HEK293 (cell line): Measurements from ENCODE around the gene FRAS1.

Source experiments
- CTCF ChIA-PET: fragments of 350-600 bp; formaldehyde crosslinking; extraction: SDS; loops from one replicate; lab custom pipeline; 2021; ENCODE audit warnings: antibody characterized with exemption; lab: Yijun Ruan, JAX
- POLR2A ChIA-PET: fragments of 300-600 bp; formaldehyde crosslinking; extraction: SDS; loops from one replicate; lab custom pipeline; 2020; ENCODE audit warnings: antibody characterized with exemption, inconsistent platforms; lab: Yijun Ruan, JAX
- H3K27ac ChIP-seq: fragments of 200-500 bp; sonication (Bioruptor generic); 2 replicates; pipeline ENCODE4 v1.5.1; 2014; ENCODE audit warnings: low read depth, low read length, control low read depth, inconsistent platforms; ENCODE audit errors: extremely low read depth
- H3K36me3 ChIP-seq, 2 experiments: fragments of 200-500 bp in 1 of 2; sonication (Bioruptor generic) in 1 of 2; 1 replicate in 1 of 2; 2 replicates in 1 of 2; pipeline ENCODE4 v1.5.1; 2014 to 2017; ENCODE audit warnings: inconsistent platforms in 2 of 2, low read length in 2 of 2; ENCODE audit not compliant: control insufficient read depth in 2 of 2, insufficient read depth in 1 of 2
- H3K4me1 ChIP-seq: fragments of 200-500 bp; sonication (Bioruptor generic); 2 replicates; pipeline ENCODE4 v1.5.1; 2014; ENCODE audit warnings: mild to moderate bottlenecking, low read length, inconsistent platforms; ENCODE audit not compliant: control insufficient read depth, insufficient read depth
- H3K4me3 ChIP-seq: 2 replicates; pipeline ENCODE4 v1.5.1; 2011; ENCODE audit warnings: low read depth, mild to moderate bottlenecking, control low read depth, low read length, moderate library complexity
- H3K9me3 ChIP-seq: fragments of 200-500 bp; sonication (Bioruptor generic); 2 replicates; pipeline ENCODE4 v1.5.1; 2014; ENCODE audit warnings: low read depth, low read length, inconsistent platforms; ENCODE audit not compliant: control insufficient read depth, insufficient read depth
- EGR2 ChIP-seq: fragments of 450-650 bp; formaldehyde crosslinking; IDR thresholded peaks from 2 replicates; pipeline ENCODE4 v1.5.1; 2016; ENCODE audit warnings: low read depth, missing biosample characterization, missing genetic modification characterization
- FEZF1 ChIP-seq: fragments of 450-650 bp; formaldehyde crosslinking; IDR thresholded peaks from 2 replicates; pipeline ENCODE4 v1.5.1; 2016; ENCODE audit warnings: missing biosample characterization, missing genetic modification characterization
- GLIS1 ChIP-seq: fragments of 450-650 bp; formaldehyde crosslinking; IDR thresholded peaks from 2 replicates; pipeline ENCODE4 v1.5.1; 2016; ENCODE audit warnings: missing biosample characterization, missing genetic modification characterization
- IKZF3 ChIP-seq: fragments of 450-650 bp; IDR thresholded peaks from 2 replicates; pipeline ENCODE4 v1.5.0; 2018; ENCODE audit warnings: missing biosample characterization, mild to moderate bottlenecking, missing genetic modification characterization, moderate library complexity
- KLF10 ChIP-seq: fragments of 450-650 bp; IDR thresholded peaks from 2 replicates; pipeline ENCODE4 v1.5.1; 2018; ENCODE audit warnings: missing biosample characterization, mild to moderate bottlenecking, missing genetic modification characterization
- KLF7 ChIP-seq: fragments of 450-650 bp; formaldehyde crosslinking; IDR thresholded peaks from 2 replicates; pipeline ENCODE4 v1.5.1; 2016; ENCODE audit warnings: missing biosample characterization, missing genetic modification characterization, borderline replicate concordance
- SETDB1 ChIP-seq: IDR thresholded peaks from one replicate; pipeline ENCODE4 v1.6.1; 2017; ENCODE audit warnings: mild to moderate bottlenecking, low read length, moderate library complexity, mixed read lengths; ENCODE audit not compliant: insufficient read length
- SP2 ChIP-seq: fragments of 450-650 bp; formaldehyde crosslinking; IDR thresholded peaks from 2 replicates; pipeline ENCODE4 v1.5.1; 2016; ENCODE audit warnings: missing biosample characterization, missing genetic modification characterization
- YY1 ChIP-seq: fragments of 450-650 bp; formaldehyde crosslinking; IDR thresholded peaks from 2 replicates; pipeline ENCODE4 v1.5.1; 2018; ENCODE audit warnings: missing biosample characterization, missing genetic modification characterization
- ZBTB1 ChIP-seq: fragments of 450-650 bp; formaldehyde crosslinking; IDR thresholded peaks from 2 replicates; pipeline ENCODE4 v1.5.1; 2016; ENCODE audit warnings: missing biosample characterization, missing genetic modification characterization
- ZBTB10 ChIP-seq: fragments of 450-650 bp; formaldehyde crosslinking; IDR thresholded peaks from 2 replicates; pipeline ENCODE4 v1.5.1; 2016; ENCODE audit warnings: missing biosample characterization, missing genetic modification characterization
- ZBTB11 ChIP-seq: fragments of 450-650 bp; formaldehyde crosslinking; conservative IDR thresholded peaks from 2 replicates; pipeline ENCODE4 v1.5.1; 2016; ENCODE audit warnings: low read depth, missing biosample characterization, missing genetic modification characterization
- ZNF10 ChIP-seq: fragments of 450-650 bp; formaldehyde crosslinking; IDR thresholded peaks from 2 replicates; pipeline ENCODE4 v1.5.1; 2017; ENCODE audit warnings: missing biosample characterization, missing genetic modification characterization
- ZNF133 ChIP-seq: fragments of 450-650 bp; formaldehyde crosslinking; IDR thresholded peaks from 2 replicates; pipeline ENCODE4 v1.5.1; 2016; ENCODE audit warnings: missing biosample characterization, missing genetic modification characterization
- ZNF214 ChIP-seq: fragments of 450-650 bp; formaldehyde crosslinking; IDR thresholded peaks from 2 replicates; pipeline ENCODE4 v1.5.1; 2017; ENCODE audit warnings: missing biosample characterization, mild to moderate bottlenecking, missing genetic modification characterization, borderline replicate concordance
- ZNF311 ChIP-seq: fragments of 450-650 bp; formaldehyde crosslinking; IDR thresholded peaks from 2 replicates; pipeline ENCODE4 v1.5.1; 2017; ENCODE audit warnings: missing biosample characterization, missing genetic modification characterization, borderline replicate concordance
- ZNF324 ChIP-seq: fragments of 450-650 bp; formaldehyde crosslinking; IDR thresholded peaks from 2 replicates; pipeline ENCODE4 v1.5.1; 2016; ENCODE audit warnings: missing biosample characterization, missing genetic modification characterization
- ZNF544 ChIP-seq: fragments of 450-650 bp; formaldehyde crosslinking; IDR thresholded peaks from 2 replicates; pipeline ENCODE4 v1.5.0; 2017; ENCODE audit warnings: missing biosample characterization, missing genetic modification characterization
- ZNF585B ChIP-seq: fragments of 450-650 bp; formaldehyde crosslinking; IDR thresholded peaks from 2 replicates; pipeline ENCODE4 v1.5.1; 2016; ENCODE audit warnings: missing biosample characterization, missing genetic modification characterization
- ZNF768 ChIP-seq: fragments of 450-650 bp; formaldehyde crosslinking; IDR thresholded peaks from 2 replicates; pipeline ENCODE4 v1.5.1; 2018; ENCODE audit warnings: missing biosample characterization, mild to moderate bottlenecking, missing genetic modification characterization
- ZNF776 ChIP-seq: fragments of 450-650 bp; formaldehyde crosslinking; IDR thresholded peaks from 2 replicates; pipeline ENCODE4 v1.5.0; 2017; ENCODE audit warnings: missing biosample characterization, missing genetic modification characterization, borderline replicate concordance
- TF ChIP-seq, protein P1 (sequence below): fragments of 450-650 bp; formaldehyde crosslinking; IDR thresholded peaks from 2 replicates; pipeline ENCODE4 v1.5.1; 2016; ENCODE audit warnings: missing biosample characterization, missing genetic modification characterization
- TF ChIP-seq, protein P2 (sequence below): IDR thresholded peaks from 2 replicates; pipeline ENCODE4 v1.6.1; 2011; ENCODE audit warnings: mild to moderate bottlenecking, low read depth, low read length, borderline replicate concordance
- TF ChIP-seq, protein P3 (sequence below): fragments of 450-650 bp; formaldehyde crosslinking; IDR thresholded peaks from 2 replicates; pipeline ENCODE4 v1.5.1; 2017; ENCODE audit warnings: missing biosample characterization, missing genetic modification characterization
- TF ChIP-seq, protein P4 (sequence below): fragments of 450-650 bp; formaldehyde crosslinking; IDR thresholded peaks from 2 replicates; pipeline ENCODE4 v1.5.1; 2016; ENCODE audit warnings: missing biosample characterization, missing genetic modification characterization

Gene FRAS1

DNA sequence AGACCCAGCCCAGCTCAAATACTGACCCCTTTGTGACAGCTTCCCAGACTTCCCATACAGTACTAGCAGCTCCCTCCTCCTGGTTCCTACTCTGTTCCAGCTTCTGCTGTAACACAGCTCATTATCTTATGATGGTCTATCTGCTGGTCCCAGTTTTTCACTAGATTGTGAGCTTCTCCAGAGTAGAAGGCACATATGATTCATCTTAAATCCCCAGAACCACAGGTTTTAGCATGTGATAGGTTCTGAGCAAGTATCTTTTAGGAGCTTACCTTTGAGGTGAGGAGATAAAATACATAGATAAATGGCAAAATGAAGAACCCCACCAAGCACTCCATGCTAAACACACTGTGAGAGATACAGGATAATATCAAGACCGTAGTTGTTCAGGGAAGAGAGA, 466.9 kb downstream of the FRAS1 start:
- H3K4me3 ChIP-seq = no peak overlapping the region
- TF ChIP-seq ZNF133 (tag by site-specific recombination) = no peak
- no peak for TF ChIP-seq SETDB1
- TF ChIP-seq ZNF544 (tag by site-specific recombination) = no peak
- TF ChIP-seq SP2 (tag by site-specific recombination) = no peak
- no peak for TF ChIP-seq ZNF311 (tag by site-specific recombination)
- no peak for TF ChIP-seq ZBTB1 (tag by site-specific recombination)
- TF ChIP-seq, protein P1, sequence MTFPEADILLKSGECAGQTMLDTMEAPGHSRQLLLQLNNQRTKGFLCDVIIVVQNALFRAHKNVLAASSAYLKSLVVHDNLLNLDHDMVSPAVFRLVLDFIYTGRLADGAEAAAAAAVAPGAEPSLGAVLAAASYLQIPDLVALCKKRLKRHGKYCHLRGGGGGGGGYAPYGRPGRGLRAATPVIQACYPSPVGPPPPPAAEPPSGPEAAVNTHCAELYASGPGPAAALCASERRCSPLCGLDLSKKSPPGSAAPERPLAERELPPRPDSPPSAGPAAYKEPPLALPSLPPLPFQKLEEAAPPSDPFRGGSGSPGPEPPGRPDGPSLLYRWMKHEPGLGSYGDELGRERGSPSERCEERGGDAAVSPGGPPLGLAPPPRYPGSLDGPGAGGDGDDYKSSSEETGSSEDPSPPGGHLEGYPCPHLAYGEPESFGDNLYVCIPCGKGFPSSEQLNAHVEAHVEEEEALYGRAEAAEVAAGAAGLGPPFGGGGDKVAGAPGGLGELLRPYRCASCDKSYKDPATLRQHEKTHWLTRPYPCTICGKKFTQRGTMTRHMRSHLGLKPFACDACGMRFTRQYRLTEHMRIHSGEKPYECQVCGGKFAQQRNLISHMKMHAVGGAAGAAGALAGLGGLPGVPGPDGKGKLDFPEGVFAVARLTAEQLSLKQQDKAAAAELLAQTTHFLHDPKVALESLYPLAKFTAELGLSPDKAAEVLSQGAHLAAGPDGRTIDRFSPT (tag by site-specific recombination) = no peak
- no peak for TF ChIP-seq ZNF214 (tag by site-specific recombination)
- TF ChIP-seq ZBTB11 (tag by site-specific recombination) = no peak
- no peak for TF ChIP-seq KLF10 (tag by site-specific recombination)
- TF ChIP-seq, protein P2, sequence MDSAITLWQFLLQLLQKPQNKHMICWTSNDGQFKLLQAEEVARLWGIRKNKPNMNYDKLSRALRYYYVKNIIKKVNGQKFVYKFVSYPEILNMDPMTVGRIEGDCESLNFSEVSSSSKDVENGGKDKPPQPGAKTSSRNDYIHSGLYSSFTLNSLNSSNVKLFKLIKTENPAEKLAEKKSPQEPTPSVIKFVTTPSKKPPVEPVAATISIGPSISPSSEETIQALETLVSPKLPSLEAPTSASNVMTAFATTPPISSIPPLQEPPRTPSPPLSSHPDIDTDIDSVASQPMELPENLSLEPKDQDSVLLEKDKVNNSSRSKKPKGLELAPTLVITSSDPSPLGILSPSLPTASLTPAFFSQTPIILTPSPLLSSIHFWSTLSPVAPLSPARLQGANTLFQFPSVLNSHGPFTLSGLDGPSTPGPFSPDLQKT = no peak
- no peak for TF ChIP-seq YY1 (tag by site-specific recombination)
- TF ChIP-seq ZNF768 (tag by site-specific recombination) = no peak
- TF ChIP-seq ZNF324 (tag by site-specific recombination) = no peak
- TF ChIP-seq ZNF776 (tag by site-specific recombination) = no peak
- TF ChIP-seq KLF7 (tag by site-specific recombination) = no peak
- H3K27ac ChIP-seq = no peak overlapping the region
- no peaks in the 10 kb centered on the region for H3K9me3 ChIP-seq
- H3K36me3 ChIP-seq = peaks cover 0 to 15% of the 10 kb centered on the region in 2 experiments; a peak in 1 of 3 replicates
- POLR2A ChIA-PET = no interaction called here
- CTCF ChIA-PET = no interaction called here
- no peaks in the 10 kb centered on the region for H3K4me1 ChIP-seq

DNA sequence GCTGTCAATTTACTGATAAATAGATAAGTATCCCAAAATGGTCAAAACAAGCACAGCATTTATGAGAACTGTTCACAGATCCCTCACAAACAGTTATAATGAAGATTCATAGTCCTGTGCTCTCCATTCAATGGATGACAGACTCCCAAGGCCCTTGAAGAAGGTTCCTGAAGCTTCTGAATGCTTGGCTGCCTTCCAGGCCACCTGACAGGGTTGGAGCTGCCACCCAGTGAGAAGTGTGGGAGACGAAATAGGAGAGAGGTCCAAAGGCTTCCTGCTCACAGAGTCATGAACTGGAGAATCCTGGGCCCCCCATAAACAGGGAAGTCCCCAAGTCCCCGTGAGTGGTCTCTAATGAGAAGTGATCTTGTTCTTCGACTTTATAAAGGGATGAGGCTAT, 468.4 kb downstream of the FRAS1 start:
- Histone ChIP-seq H3K27ac (no peak overlapping the region), H3K4me3 (no peak overlapping the region), H3K36me3 (peaks cover 0 to 15% of the 10 kb centered on the region in 2 experiments; a peak in 1 of 3 replicates), H3K9me3 (no peaks in the 10 kb centered on the region), H3K4me1 (no peaks in the 10 kb centered on the region)
- POLR2A ChIA-PET = no interaction called here
- CTCF ChIA-PET = no interaction called here
- TF ChIP-seq EGR2 (tag by site-specific recombination) = no peak
- no peak for TF ChIP-seq GLIS1 (tag by site-specific recombination)
- TF ChIP-seq ZNF10 (tag by site-specific recombination) = no peak
- no peak for TF ChIP-seq ZNF585B (tag by site-specific recombination)
- TF ChIP-seq, protein P3, sequence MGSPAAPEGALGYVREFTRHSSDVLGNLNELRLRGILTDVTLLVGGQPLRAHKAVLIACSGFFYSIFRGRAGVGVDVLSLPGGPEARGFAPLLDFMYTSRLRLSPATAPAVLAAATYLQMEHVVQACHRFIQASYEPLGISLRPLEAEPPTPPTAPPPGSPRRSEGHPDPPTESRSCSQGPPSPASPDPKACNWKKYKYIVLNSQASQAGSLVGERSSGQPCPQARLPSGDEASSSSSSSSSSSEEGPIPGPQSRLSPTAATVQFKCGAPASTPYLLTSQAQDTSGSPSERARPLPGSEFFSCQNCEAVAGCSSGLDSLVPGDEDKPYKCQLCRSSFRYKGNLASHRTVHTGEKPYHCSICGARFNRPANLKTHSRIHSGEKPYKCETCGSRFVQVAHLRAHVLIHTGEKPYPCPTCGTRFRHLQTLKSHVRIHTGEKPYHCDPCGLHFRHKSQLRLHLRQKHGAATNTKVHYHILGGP (tag by site-specific recombination) = no peak
- TF ChIP-seq FEZF1 (tag by site-specific recombination) = no peak
- TF ChIP-seq, protein P4, sequence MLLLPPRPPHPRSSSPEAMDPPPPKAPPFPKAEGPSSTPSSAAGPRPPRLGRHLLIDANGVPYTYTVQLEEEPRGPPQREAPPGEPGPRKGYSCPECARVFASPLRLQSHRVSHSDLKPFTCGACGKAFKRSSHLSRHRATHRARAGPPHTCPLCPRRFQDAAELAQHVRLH (tag by site-specific recombination) = no peak
- no peak for TF ChIP-seq IKZF3 (tag by site-specific recombination)
- TF ChIP-seq ZBTB10 (tag by site-specific recombination) = no peak
